Renal cortex interstitium (tissue), 11 donors: ENCODE results near the gene BBS9. TPM values are rescaled to one million over a fixed set of nuclear protein-coding genes. Genes with fewer than 3 reads are reported as not detected.

Experiments used
- DNase-seq, 11 donors: peaks; one replicate each; pipeline ENCODE4 v3.0.0-alpha.2; 2013; ENCODE audit warnings: low read depth in 9 of 11, low spot score in 4 of 11; ENCODE audit errors: extremely low read depth in 1 of 11
- polyA plus RNA-seq, 3 donors: library from polyadenylated mRNA; unstranded; fragments of 120-200 nt; gene quantifications; one replicate each; pipeline ENCODE4 v1.2.1, GENCODE V29; 2013; ENCODE audit not compliant: insufficient read length in 3 of 3

The BBS9 gene
- polyA plus RNA-seq, 3 donors, result 15.5 to 17.2 (median 16.9) TPM

GRCh38 chr7:33642312-33642711, 512.9 kb downstream of the BBS9 start:
- DNase-seq, result no peak

- DNase-seq, result no peak
Observed at GRCh38 chr7:33643530-33643929, 514.2 kb downstream of the BBS9 start.

DNA sequence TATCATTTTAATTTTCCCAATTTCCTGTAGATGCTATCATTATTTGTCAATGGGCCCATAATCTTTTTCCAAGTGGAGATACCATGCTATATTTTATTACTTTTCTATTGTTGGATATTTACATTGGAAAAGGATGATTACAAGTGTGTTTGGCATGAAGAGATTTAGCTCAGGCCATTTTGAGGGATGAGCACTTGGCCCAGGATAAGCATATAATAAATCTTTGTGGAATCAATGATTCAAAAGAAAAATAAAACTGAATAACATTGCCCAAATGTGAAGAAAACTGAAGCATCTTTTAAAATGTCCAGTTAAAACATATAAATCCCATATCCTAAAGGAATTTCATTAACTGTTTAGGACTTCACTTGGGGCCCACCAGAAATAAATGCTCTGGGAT, 515.1 kb downstream of the BBS9 start:
- DNase-seq, result no peak

- no peak for DNase-seq
Observed at GRCh38 chr7:33645104-33645503, 515.7 kb downstream of the BBS9 start.

GRCh38 chr7:33646166-33646565, 516.8 kb downstream of the BBS9 start:
- DNase-seq, result no peak

DNA sequence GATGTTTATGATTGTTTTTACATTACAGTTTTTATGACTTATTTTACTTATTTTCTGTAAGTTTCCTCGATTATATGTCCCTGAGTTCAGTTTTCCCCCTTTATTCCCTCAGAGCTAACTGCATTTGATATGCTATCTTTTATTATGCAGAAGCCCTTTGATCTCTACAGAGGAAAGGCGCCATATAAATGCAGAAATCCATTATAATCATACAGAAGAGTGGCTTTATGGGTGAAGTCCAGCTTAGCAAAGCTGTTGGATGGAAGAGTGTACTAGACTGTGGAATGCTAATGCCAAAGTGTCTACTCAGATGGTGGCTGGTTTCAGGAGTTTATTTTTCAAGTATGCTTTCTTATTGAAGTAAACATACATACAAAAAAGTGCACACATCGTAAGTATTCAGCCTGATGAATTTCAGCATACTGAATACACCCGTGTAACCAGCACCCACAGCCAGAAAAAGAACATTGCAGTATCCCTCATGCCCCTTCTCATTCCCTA, 517.6 kb downstream of the BBS9 start:
- DNase-seq, result no peak

DNA sequence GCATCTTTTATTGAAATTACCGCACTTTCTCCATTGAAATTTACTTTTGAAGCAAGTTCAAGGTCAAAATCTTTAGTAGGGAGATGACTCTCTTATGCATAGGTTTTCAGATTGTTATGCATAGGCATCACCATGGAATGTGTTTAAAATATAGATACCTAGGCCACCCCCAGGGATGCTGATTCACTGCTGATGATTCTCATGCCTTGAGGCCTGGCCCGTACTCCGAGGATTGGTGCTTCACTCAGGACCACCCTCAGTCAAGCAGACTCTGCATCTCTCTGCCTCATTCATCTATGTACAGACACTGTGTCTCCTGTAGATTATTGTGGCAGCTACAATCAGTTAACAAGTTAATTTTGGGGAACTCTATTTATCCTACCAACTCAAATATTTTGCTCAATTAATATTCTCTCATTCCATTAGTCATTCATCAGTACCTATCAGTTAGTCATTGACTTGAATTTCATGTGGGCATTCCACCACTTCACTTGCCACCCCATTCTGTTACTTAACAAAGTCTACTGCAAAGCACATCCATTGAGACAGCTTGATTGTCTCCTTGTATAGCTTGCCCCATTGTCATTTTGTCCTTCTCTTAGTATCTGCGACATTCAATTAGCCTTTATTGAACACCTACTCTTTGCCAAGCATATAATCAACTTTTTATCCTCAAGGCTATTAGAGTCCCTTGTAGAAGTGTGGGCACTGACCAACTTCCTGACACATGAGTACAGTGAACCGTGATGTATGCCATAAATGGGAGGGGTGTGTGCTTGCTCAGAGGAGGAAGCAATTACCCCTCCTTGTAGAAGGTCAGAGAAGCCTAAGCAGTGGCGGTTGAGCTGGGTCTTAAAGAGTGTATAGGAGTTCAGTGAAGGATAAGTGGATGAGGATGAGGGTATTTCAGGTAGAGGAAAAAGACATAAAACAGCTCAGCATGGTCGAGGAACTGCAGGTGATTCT, 520.4 kb downstream of the BBS9 start:
- DNase-seq, result no peak

- DNase-seq, result no peak
Observed at GRCh38 chr7:33650828-33651227, 521.5 kb downstream of the BBS9 start.

DNA sequence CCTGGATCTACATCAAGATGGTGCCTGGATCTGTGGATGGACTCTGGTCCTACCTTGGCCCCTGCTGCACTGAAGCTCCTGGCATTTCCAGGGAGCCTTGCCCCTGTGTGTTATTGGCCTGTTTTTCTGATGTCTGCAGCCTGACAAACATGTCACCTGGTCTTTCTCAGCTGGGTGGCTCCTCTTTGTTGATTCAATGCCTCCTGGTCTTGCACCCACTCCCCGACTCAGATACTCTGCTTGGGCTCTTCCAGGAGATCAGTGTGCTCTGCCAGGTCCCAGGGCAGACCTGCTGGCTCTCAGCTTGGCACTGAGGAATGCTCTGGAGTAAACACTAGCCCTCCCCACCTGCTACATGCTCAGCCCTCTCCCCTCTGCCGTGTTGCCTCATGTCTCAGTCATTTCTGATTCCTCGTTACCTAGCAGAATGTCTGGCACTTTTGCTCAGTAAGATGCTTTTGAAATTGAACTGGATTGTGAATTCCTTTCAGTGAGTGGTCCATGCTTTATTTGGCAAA, 522.7 kb downstream of the BBS9 start:
- no peak for DNase-seq

DNA sequence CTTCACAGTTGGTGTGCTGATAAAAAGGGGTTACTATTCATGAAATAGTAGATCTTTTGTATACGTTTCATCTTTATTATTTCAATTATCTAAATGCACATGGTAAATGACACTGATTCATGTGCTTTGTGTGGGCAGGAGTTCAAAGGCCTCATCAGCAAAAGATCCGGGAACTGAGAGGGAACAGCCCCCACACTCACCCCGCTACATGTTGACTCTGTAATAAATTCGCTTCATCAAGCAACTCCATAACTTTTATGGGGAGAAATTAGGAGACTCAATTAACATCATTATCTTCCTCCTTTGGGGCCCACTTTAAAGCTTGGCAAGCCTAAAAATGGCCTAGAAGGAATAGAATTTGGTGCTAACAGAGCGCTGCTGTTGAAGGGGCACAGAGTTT, 525.3 kb downstream of the BBS9 start:
- peak in 7 of 11 donors; percentile 15 to 54 (median 40) for DNase-seq

Other genes with a start within 250 kb of the BBS9 start
- gene KBTBD2, start 237.8 kb upstream of the BBS9 start, polyA plus RNA-seq, result 10 to 100 TPM; 51.2 to 61.1 (median 56.8) TPM
- 100 to 1,000 TPM; 125 to 176 (median 168) TPM for gene FKBP9, start 172.1 kb upstream of the BBS9 start, polyA plus RNA-seq
- gene NT5C3A, start 66.8 kb upstream of the BBS9 start, polyA plus RNA-seq, result 10 to 100 TPM; 29.2 to 43.3 (median 39.5) TPM
- 10 to 100 TPM; 32.1 to 36.1 (median 35.3) TPM for gene RP9, start 20.2 kb upstream of the BBS9 start, polyA plus RNA-seq